HG03558 (cell line): ENCODE data around the gene VASH1.
"Not testable (repeated sequence)": the region's sequence is repeated elsewhere in the genome, so short reads cannot be mapped to it uniquely, and the experiment has no call there.

Experiments used
- ATAC-seq: cut with Tn5 transposase; IDR thresholded peaks from one replicate; pipeline ENCODE4 v1.9.1; 2021; ENCODE audit warnings: moderate number of reproducible peaks; ENCODE audit not compliant: unreplicated experiment; ENCODE audit errors: extremely low read depth

Gene VASH1

DNA sequence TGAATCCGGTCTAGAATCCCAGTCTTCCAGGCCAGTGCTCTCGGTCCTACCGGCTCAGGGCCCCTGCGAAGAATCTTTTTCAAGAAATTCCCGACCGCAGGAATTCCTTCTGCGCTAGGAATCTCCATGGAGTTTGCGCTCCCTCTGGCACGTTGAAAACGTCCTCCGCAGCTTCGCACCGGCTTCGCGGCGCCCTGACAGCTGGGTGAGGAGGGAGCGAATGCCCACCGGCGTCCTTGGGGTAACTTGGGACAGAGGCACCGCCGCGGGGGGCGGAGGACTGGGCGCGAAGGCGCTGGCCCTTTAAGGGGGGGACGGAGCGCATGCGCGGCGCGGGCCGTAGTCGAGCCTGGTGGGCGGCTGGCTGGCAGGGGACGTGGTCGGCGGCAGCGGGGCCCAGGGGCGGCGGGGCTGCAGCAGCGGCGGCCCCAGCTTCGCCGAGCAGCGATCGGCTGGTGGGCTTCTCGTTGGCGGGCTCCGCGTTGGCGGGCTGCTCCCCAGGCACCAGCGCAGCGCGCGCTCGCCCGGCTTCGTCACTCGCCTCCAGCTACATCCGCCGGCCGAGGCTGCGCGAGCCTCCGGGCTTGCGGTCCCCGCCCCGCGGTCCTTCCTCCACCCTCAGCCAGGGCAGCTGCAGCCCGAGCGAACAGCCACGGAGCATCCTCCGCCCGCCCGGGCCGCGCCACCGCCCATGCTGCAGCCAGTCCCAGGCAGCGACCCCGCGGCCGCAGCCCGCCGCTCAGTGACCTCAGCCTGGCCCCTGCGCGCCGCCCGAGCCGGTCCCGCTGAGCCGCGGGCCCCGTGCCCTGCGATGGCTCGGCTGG is at the start of gene VASH1:
VASH1 (plus strand) TSS at position 333 of the 824 bp plus-strand sequence. CDS start 1,354 bp downstream, outside the sequence.
- no peak for ATAC-seq

DNA sequence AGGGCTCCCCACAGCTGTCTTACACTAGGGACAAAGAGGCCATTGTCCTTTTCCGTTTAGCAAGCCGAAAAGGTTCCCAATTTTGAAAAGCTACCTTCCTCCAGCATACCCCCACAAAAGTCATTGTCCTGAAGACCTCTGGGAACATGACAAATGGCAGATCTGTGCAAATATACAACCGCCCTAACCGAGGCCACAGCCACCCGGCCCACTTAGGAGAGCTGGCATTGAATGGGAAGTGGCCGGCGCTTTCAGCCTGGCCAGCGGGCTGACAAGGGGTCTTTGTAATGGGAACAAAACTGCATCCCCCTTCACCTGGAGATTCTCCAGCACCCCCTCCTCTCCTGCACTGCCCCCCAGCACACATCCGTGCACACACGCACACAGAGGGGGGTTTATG is 48.1 kb upstream of the VASH1 start:
- no peak for ATAC-seq

DNA sequence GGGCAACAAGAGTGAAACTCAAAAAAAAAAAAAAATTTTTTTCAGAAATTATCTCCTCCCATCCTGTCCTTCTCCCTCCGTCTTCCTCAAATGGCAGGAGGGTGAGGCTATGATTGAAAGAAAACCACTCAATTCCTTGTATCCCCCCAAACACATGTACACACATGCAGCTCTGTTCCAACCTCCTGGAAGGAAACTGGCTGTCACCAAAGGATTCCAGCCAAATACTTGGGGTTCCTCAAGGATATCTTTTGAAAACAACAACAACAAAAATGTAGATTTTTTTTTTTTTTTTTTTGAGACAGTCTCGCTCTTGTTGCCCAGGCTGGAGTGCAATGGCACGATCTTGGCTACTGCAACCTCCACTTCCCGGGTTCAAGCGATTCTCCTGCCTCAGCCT is 46.8 kb upstream of the VASH1 start:
- no peak for ATAC-seq

DNA sequence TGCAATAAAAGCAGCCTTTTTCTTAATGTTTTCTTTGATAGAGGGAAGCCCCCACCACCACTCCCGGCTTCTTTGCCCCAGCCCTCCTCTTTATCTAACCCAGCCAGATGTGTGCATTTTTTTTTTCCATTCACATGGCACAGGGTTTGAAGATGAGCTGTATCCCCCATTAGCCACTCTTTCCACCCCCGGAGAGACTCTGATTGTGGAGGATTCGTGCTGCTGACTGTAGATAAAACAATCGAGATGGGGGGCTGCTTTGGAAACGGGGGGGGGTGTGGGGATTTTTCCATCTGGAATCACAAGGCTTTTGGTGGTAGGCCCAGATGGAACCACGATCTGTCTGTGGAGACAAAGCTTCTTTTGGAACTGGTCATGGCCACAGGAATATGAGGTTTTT is 46.2 kb upstream of the VASH1 start:
- ATAC-seq, result no peak

DNA sequence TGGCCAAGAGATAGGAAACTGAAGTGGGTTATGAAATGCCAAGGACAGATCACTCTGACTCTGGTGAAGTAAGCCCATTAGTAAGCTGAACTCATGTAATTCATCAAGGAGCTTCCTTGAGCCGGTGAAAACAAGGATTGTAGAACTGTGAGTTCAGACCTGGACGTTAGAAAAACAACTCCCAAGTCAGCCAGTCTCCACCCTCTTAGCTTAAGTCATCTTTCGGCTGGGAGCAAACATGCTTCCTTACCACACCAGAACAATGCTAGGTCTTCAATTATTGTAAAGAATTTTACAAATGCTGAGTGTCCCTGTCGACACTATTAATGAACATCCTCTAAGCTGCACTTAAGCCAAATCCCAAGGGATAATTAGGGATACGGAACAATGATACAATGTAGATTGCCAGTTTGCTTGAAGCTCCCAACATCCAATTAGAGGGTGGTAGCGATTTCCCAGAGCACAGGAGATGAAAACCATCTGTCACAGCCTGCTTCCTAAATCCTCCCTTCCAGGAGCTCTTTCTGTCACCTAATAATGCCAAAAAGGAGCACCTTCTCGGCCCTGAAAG is 45.7 kb upstream of the VASH1 start:
- ATAC-seq, result no peak

DNA sequence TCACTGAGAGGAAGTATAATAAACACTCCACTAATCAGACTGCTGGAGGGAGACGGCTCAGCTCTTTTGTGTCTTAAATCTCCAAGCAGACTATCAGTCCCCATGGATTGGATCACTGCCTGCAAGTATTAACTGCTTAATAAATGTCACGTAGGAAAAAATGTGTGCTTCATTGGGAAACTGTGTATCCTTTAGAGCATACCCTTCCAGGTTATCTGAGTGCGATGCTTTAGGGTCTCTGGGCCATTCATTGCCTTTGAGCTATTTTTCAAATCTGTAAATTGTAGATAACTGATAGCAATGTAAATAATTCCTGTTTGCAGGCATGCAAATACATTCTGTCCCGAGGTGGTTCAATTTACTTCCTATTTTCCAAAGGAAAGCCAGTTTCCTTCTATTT is 45.0 kb upstream of the VASH1 start:
- no peak for ATAC-seq

DNA sequence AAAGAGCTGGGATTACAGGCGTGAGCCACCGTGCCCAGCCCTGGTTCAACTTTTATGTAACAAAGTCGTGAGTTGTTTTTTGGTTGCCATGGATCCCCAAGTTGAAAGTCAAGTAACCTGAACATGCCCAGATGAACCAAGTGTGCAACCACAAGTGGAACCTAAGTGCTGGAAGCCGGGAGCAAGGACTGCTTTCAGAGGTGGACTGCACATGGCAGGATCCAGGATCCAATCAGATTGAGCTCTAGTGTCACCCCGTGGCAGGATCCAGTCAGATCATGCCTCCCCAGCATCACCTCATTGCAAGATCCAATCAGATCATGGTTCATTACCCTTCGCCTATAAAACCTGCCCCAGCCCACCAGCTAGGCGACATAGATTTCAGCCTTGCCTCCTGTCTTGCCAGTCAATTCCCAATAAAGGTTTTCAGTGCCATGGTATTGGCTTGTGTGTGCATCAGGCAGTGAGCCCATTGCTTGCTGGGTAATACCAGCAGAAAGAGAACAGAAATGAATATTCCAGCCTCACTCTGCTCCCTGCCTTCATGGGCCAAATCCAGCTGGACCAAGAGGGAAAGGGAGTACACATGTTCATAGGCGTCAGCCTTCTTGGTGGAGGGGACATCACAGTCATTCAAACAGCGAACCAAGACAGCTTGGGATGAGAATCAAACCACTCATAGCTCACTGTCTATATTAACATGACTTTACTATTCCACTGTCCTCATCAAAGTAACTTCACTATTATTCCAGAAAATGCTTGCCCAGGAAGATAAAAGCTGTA is 43.6 kb upstream of the VASH1 start:
- no peak for ATAC-seq

DNA sequence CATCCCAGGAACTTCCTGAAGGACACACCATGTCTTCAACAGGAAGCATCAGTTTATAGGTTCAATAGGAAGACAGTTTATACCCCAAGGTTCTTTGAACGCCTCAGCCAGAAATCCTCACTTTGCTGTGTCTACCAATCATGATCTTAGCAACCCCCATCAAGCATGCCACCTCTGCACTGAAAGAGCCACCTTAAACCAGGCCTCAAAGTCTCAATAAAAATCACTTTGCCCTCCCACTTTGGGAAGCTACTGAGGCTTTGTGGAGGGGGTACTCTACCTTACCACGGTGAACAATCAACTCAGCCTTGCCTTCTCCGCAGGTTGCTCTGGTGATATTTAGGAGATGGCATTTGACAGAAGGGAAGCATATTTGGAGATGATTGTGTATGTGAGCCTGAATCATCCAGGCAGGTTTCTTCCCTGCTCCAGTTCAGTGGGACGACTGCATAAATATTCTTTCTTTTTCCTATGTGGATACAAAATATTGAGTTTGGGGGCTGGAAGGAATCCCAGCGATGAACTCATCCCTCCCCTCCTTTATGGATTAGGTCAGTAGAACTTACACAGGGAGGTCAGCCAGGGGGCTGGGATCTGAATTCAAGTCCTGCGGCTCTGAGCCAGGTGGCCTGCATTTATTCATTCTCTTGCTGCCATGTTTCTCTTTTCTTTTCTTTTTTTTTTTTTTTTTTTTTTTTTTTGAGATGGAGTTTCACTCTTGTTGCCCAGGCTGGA is 42.8 kb upstream of the VASH1 start:
- ATAC-seq, result no peak

DNA sequence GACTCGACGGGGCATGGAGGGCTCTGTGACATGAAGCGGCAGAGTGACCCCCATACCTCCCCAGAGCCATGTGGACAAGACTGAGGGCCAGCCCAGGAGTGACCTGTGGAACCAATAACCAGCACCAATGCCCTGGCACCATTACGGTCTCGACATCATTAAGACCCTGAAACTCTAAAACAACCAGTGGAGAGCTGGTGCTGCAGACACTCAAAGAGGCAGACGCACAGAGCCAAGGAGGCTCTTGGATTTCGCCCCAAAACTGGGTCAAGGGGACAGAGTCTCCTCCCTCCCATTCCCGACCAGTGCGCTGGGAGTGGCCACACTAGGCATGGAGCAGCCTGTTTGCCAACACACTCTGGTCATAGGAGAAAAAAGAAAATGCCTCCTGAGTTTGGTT is 41.6 kb upstream of the VASH1 start:
- ATAC-seq, result no peak

DNA sequence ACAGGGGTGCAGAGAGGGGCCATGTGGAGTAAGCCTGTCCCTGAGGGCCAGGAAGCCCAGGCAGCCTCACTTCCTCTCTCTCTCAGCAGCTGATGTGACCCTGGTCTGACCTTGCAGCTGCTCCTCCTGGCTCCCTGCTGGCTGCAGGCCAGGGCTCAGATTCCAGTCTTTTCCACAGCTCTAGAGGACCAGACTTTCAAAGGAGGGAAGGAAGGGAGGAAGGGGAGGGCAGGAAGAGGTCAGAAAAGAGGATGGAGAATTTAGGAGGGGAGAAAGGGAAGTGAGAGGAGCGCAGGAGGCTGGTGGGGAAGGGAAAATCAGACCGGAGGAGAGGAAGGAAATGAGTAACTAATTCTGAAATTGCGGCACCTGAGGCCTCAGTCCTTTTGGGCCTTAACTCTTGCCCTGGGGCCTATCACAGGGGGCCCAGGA is 40.9 kb upstream of the VASH1 start:
- no peak for ATAC-seq

DNA sequence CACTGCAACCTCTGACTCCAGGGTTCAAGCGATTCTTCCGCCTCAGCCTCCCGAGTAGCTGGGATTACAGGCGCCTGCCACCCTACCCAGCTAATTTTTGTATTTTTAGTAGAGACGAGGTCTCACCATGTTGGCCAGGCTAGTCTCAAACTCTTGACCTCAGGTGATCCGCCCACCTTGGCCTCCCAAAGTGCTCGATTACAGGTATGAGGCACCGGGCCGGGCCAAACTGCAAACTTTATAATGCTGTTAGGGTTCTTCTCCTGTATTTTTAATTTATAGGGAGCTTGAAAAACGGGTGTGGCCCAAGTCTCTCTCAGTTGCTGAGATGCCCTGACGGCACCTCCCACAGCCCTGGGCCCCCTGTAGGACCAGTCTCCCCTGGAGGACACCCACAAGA is 39.8 kb upstream of the VASH1 start:
- ATAC-seq, result not testable (repeated sequence)

DNA sequence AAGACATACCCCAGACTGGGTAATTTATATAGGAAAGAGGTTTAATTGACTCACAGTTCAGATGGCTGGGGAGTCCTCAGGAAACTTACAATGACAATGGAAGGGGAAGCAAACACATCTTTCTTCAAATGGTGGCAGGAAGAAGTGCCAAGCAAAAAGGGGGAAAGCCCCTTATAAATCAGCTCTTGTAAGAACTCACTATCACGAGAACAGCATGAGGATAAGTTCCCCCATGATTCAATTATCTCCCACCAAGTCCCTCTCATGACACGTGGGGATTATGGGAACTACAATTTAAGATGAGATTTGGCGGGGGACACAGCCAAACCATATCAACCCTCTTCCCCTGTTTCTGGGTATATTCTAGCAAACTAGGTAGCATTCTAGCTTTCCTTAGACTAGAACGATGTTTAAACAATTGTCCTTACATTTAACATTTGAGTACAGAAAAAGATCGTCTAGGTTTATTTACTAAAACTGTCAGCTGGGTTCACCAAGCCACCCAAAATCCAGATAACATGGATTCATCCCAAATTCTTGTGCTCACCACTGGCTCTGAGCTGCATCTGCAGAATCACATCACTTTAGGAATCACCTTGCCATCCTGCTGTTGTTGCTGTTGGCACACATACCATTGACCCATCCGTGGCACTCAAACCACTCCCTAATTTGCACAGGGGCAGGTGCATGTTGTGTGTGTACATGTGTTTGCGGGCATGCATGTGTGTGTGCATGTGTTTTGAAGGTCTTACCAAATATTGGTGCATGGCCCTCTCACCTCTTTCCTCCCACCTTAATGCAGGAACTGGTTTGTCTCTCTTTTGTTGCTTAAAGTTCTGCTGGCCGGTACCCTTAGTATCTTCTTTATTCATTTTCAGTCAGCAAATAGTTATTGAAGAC is 36.4 kb upstream of the VASH1 start:
- no peak for ATAC-seq

DNA sequence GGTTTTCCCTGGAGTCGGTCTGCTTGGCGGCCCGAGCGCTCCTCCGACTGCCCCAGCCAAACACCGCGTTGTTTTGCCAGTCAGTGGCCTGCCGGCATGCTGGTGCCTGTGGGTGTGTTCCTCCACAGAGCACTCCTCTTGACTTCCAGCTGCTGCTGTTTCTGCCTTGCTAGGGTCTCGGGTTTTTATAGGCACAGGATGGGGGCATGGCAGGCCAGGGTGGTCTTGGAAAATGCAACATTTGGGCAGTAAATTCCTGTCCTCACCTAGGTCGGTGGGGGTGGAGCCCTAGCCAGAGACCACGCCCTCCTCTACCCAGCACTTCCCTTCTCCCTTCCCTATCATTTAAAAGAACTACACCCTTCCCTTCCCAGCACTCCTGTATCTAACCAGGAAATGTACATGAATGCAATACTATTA is 34.7 kb upstream of the VASH1 start:
- ATAC-seq, result no peak

DNA sequence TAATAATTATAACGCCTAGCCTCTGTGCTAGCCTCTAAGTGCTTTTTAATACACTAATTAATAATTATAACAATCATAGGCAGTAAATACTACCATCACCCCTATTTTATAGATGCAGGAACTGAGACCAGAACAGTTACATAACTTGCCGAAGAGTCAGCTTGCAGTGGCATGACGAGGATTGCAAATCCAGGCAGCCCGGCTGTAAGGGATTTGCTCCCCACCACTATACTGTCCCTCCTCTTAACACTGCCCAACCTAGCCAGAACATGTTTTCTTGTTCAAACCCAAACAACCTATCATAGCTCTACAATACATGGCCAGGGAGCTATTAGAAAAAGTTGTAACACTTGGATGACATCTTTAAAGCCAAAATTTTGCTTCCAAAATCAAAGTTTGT is 33.9 kb upstream of the VASH1 start:
- ATAC-seq, result no peak

DNA sequence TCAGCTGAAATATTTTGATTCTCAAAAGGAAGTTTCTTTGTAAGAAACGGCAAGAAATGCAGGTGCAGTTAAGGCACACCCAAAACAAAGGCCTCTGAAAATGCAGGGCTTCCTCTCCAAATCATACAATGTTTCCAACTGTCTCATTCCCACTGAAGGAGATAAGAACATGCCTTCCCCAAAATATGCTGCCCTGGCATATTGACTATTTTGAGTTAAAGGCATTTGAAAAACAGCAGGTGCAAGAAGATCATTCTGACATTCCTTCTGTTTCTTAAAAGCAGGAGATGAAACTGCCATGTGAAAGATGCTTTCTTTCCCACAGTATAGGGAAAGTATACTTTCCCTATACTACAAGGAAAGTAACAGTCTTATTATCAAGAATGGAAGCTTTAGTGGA is 33.4 kb upstream of the VASH1 start:
- no peak for ATAC-seq

DNA sequence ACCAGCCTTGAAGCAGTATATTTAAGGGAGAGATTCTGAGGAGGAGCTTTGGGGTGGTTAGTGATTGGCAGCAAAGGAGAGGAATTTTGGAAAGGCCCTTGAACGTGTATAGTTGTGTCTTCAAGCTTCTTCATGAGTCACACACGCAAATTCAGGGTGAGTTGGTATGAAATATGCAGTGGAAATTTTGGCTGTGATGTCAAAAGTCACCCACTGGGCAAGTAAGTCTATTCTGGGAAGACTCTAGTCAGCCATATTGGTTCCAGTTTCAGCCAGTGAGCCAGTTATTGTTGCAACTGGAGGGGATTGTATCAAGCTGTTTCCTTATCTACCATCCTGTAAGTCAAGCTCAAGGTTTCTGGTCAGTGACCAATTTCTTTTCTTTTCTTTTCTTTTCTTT is 32.0 kb upstream of the VASH1 start:
- no peak for ATAC-seq

DNA sequence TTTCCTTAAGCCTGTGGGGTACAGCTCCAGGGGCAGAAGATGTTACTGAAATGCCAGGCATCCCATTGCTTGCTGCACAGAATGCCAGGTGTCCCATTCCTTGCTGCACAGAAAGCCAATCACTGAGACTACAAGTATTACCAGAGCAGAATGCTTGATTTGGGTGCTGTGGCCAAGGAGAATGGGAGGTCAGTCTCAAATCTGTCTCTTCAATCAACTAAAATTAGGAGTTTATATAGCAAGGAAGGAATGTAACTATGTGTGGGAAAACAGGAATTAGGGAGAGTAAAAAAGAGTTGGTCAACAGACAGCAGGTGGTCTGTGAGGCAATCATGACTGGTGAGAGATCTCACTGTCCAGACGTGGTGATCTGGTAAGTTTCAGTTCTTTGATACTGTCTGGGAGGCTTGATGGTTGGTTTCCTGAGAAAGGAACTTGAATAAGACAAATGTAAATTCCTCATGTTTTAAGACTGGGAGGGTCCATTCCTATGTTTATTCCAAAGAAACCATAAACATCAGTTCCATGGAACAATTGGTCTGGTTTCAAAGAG is 31.2 kb upstream of the VASH1 start:
- ATAC-seq, result no peak

DNA sequence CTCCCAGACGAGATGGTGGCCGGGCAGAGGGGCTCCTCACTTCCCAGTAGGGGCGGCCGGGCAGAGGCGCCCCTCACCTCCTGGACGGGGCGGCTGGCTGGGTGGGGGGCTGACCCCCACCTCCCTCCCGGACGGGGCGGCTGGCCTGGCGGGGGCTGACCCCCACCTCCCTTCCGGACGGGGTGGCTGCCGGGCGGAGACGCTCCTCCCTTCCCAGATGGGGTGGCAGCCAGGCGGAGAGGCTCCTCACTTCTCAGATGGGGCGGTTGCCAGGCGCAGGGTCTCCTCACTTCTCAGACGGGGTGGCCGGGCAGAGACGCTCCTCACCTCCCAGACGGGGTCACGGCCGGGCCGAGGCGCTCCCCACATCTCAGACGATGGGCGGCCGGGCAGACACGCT is 26.8 kb upstream of the VASH1 start:
- not testable (repeated sequence) for ATAC-seq

DNA sequence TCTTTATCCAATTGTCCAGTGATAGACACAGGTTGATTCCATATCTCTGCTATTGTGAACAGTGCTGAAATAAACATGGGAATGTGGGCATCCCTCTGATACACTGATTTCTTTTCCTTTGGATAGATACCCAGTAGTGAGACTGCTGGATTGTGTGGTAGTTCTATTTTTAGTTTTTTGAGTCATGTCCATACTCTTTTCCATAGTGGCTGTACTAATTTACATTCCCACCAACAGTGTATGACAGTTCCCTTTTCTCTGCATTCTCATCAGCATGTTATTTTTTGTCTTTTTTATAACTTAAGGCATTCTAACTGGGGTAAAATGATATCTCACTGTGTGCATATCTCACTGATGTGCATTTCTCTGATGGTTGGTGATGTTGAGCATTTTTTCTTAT is 24.8 kb upstream of the VASH1 start:
- no peak for ATAC-seq
